Left ventricle myocardium inferior (tissue), 1 donor: ENCODE results near the gene NRL. TPM values are rescaled to one million over a fixed set of nuclear protein-coding genes. Genes with fewer than 3 reads are reported as not detected.

Experiments used
- DNase-seq: peaks from one replicate; pipeline ENCODE4 v3.0.0-alpha.2; 2020
- H3K27ac ChIP-seq: fragments of 200-600 bp; replicated peaks from 2 replicates; pipeline ENCODE4 v1.8.0; 2021
- H3K27me3 ChIP-seq: fragments of 200-600 bp; 2 replicates; pipeline ENCODE4 v1.8.0; 2021; ENCODE audit warnings: low read depth
- H3K36me3 ChIP-seq: fragments of 200-600 bp; 2 replicates; pipeline ENCODE4 v1.8.0; 2021
- H3K4me1 ChIP-seq: fragments of 200-600 bp; 2 replicates; pipeline ENCODE4 v1.8.0; 2021
- H3K4me3 ChIP-seq: fragments of 200-600 bp; 2 replicates; pipeline ENCODE4 v1.8.0; 2021; ENCODE audit warnings: mild to moderate bottlenecking, moderate library complexity
- H3K9me3 ChIP-seq: fragments of 200-600 bp; replicated peaks from 2 replicates; pipeline ENCODE4 v1.8.0; 2021
- CTCF ChIP-seq: fragments of 200-600 bp; IDR thresholded peaks from 2 replicates; pipeline ENCODE4 v1.8.0; 2021; ENCODE audit warnings: antibody characterized with exemption, mild to moderate bottlenecking, borderline replicate concordance
- intact Hi-C: fragments of 100-400 bp; cut with micrococcal nuclease; formaldehyde crosslinking; loops from one replicate; pipeline ENCODE4 v1.11.0; 2022
- total RNA-seq: library from RNA; stranded (reverse); fragmentation: NEBNext Ultra II Directional; extraction: Animal tissue kit (Norgen Biotek cat#: 25700); gene quantifications from one replicate; pipeline ENCODE4 v1.2.1, GENCODE V29; 2021
- donor health status: DM: no; HTN: yes; CAD: no; lungs with severe emphysema.

The NRL gene
- total RNA-seq, 1 donor from 2014 or later, result 1.5 TPM

- Histone ChIP-seq H3K4me1 (peaks cover 9% of the 10 kb centered on the region), H3K36me3 (peaks cover 70% of the 10 kb centered on the region), H3K27me3 (no peaks in the 10 kb centered on the region), H3K9me3 (no peaks in the 10 kb centered on the region), H3K27ac (no peak overlapping the region), H3K4me3 (no peak overlapping the region)
- no peak for DNase-seq
- TF ChIP-seq CTCF, result no peak
- intact Hi-C loops, result no loop called here
Observed at GRCh38 chr14:24122416-24122815, 7.7 kb upstream of the NRL start.

- Histone ChIP-seq H3K27ac (no peak overlapping the region), H3K4me3 (no peak overlapping the region), H3K4me1 (peaks cover 21% of the 10 kb centered on the region), H3K9me3 (no peaks in the 10 kb centered on the region), H3K36me3 (peaks cover 82% of the 10 kb centered on the region), H3K27me3 (no peaks in the 10 kb centered on the region)
- TF ChIP-seq CTCF, result no peak
- no peak for DNase-seq
- intact Hi-C loops, result no loop called here
Observed at GRCh38 chr14:24121210-24121609, 6.5 kb upstream of the NRL start.

GRCh38 chr14:24119691-24120090 lies 4.9 kb upstream of the NRL start:
- no peaks in the 10 kb centered on the region for H3K9me3 ChIP-seq
- H3K4me3 ChIP-seq, result no peak overlapping the region
- H3K4me1 ChIP-seq, result peaks cover 32% of the 10 kb centered on the region
- DNase-seq, result no peak
- peaks cover 83% of the 10 kb centered on the region for H3K36me3 ChIP-seq
- TF ChIP-seq CTCF, result no peak
- intact Hi-C loops, result no loop called here
- no peak overlapping the region for H3K27ac ChIP-seq
- no peaks in the 10 kb centered on the region for H3K27me3 ChIP-seq

GRCh38 chr14:24117179-24117578 lies 2.4 kb upstream of the NRL start:
- H3K9me3 ChIP-seq, result no peaks in the 10 kb centered on the region
- peaks cover 60% of the 10 kb centered on the region for H3K36me3 ChIP-seq
- H3K27ac ChIP-seq, result no peak overlapping the region
- no peak for DNase-seq
- no peak for TF ChIP-seq CTCF
- intact Hi-C loops, result no loop called here
- H3K4me3 ChIP-seq, result no peak overlapping the region
- peaks cover 35% of the 10 kb centered on the region for H3K4me1 ChIP-seq
- no peaks in the 10 kb centered on the region for H3K27me3 ChIP-seq

GRCh38 chr14:24116128-24116814 lies 1.5 kb upstream of the NRL start:
- intact Hi-C loops, result no loop called here

More at GRCh38 chr14:24116128-24116814, 1.5 kb upstream of the NRL start:
- H3K9me3 ChIP-seq, result no peaks in the 10 kb centered on the region
- H3K4me1 ChIP-seq, result peaks cover 35% of the 10 kb centered on the region
- H3K4me3 ChIP-seq, result peak overlapping the region; percentile 76
- DNase-seq, result no peak
- peak overlapping the region; percentile 8 for H3K27ac ChIP-seq
- H3K27me3 ChIP-seq, result no peaks in the 10 kb centered on the region
- peaks cover 51% of the 10 kb centered on the region for H3K36me3 ChIP-seq
- no peak for TF ChIP-seq CTCF
